HG03103 (cell line): Measurements from ENCODE around the gene CHST11.

Source experiments
- ATAC-seq: cut with Tn5 transposase; IDR thresholded peaks from one replicate; pipeline ENCODE4 v1.9.1; 2021; ENCODE audit warnings: low read depth; ENCODE audit not compliant: unreplicated experiment

Gene CHST11

GRCh38 chr12:104478396-104479122, 21.8 kb downstream of the CHST11 start:
- ATAC-seq = peak; percentile 87

- ATAC-seq = no peak
Measured at GRCh38 chr12:104479123-104479662, 22.4 kb downstream of the CHST11 start.

- ATAC-seq = no peak
Measured at GRCh38 chr12:104480012-104480411, 23.3 kb downstream of the CHST11 start.

- no peak for ATAC-seq
Measured at GRCh38 chr12:104480826-104481440, 24.2 kb downstream of the CHST11 start.

GRCh38 chr12:104482113-104482512, 25.4 kb downstream of the CHST11 start:
- ATAC-seq = no peak

GRCh38 chr12:104482748-104483147, 26.0 kb downstream of the CHST11 start:
- no peak for ATAC-seq

- no peak for ATAC-seq
Measured at GRCh38 chr12:104484079-104484478, 27.3 kb downstream of the CHST11 start.

GRCh38 chr12:104485651-104486362, 29.1 kb downstream of the CHST11 start:
- ATAC-seq = no peak

GRCh38 chr12:104486363-104486750, 29.6 kb downstream of the CHST11 start:
- no peak for ATAC-seq

- no peak for ATAC-seq
Measured at GRCh38 chr12:104486943-104487819, 30.4 kb downstream of the CHST11 start.

- no peak for ATAC-seq
Measured at GRCh38 chr12:104488374-104488773, 31.6 kb downstream of the CHST11 start.

GRCh38 chr12:104490186-104490585, 33.4 kb downstream of the CHST11 start:
- no peak for ATAC-seq

GRCh38 chr12:104490850-104491249, 34.1 kb downstream of the CHST11 start:
- no peak for ATAC-seq

- ATAC-seq = no peak
Measured at GRCh38 chr12:104493496-104493895, 36.7 kb downstream of the CHST11 start.

- no peak for ATAC-seq
Measured at GRCh38 chr12:104494137-104494792, 37.5 kb downstream of the CHST11 start.

- ATAC-seq = no peak
Measured at GRCh38 chr12:104494793-104495158, 38.0 kb downstream of the CHST11 start.

GRCh38 chr12:104495786-104496185, 39.0 kb downstream of the CHST11 start:
- no peak for ATAC-seq

- ATAC-seq = no peak
Measured at GRCh38 chr12:104496336-104496735, 39.6 kb downstream of the CHST11 start.

GRCh38 chr12:104498211-104498801, 41.6 kb downstream of the CHST11 start:
- no peak for ATAC-seq
